NCI-H1436 (cell line): ENCODE data around the gene GTF3C5.
"Not testable (repeated sequence)": the region's sequence is repeated elsewhere in the genome, so short reads cannot be mapped to it uniquely, and the experiment has no call there.

Experiments
- DNase-seq: peaks from one replicate; lab custom pipeline; 2025; lab: John Stamatoyannopoulos, UW

The GTF3C5 gene

DNA sequence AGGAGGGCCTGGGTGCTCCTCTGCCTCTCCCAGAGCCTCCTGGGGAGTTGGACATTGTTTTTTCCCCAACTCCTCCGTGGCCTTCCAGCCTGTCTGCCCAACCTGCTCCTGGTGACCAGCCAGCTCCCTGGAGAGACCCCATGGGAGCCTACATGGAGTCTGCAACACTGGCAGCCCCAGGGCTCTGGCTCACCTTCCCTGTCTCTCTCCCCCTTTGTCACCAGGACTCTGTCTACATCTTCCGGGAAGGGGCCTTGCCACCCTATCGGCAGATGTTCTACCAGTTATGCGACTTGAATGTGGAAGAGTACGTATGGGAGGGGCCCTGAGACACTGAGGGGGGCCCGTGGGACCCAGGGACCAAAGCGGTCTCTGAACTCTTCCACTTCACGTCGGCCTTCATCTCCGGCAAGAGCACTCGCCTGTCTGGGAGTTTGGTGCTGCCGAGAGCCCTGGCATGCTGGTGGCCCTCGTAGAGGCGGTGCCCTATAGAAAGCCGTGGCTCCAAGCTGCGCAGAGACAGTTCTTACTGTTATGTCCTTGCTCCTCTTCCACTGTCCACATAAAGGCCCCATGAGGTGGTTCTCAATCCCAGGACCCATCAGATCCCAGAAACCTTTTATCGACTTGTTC lies 25.1 kb downstream of the GTF3C5 start:
- no peak for DNase-seq

DNA sequence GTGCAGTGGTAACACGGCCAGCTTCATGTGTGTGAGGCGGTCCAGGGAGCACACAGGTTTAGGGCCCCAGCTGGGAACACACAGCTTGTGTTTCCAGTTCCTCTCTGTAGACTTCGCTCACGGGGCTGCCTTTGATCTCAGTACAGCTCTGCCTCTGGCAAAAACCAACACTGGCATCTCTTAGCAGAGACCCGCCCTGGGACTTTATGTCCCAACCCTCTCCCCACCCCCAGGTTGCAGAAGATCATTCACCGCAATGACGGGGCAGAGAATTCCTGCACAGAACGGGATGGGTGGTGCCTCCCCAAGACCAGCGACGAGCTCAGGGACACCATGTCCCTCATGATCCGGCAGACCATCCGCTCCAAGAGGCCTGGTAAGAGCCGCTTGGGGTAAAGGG lies 25.7 kb downstream of the GTF3C5 start:
- DNase-seq, result no peak

DNA sequence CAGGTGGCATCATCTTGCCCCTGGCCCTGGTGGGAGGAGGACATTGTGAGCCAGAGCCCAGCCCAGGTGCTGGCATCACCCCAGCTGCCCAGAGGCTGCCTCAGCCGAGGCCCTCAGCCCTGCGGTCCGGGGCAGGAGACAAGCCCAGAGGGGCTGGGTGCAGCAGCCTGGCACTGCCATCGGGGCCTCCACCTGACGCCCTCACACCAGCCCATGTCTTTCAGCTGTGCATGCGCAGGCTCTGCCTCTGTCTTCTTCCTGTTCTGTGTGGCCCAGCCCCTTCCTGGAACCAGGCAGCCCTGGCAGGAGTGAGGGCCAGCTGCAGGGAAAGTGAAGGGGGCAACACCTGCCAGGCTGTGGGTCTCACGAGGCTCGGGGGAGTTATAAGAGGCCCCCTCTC lies 26.2 kb downstream of the GTF3C5 start:
- no peak for DNase-seq

DNA sequence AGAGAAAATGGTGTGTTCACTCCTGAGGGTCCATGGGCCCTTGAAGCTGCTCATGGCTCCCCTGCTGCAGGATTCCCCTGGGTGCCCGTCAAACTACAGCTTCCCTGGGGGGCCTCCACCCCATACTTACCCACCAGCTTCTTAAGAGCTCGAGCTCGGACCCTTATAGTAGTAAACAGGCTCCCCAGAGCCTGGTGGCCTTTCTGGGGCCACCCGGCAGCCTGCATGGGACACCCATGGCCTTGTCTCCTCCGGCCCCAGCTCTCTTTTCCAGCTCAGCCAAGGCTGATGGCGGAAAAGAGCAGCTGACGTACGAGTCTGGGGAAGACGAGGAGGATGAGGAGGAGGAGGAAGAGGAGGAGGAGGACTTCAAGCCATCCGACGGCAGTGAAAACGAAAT lies 26.8 kb downstream of the GTF3C5 start:
- no peak for DNase-seq

DNA sequence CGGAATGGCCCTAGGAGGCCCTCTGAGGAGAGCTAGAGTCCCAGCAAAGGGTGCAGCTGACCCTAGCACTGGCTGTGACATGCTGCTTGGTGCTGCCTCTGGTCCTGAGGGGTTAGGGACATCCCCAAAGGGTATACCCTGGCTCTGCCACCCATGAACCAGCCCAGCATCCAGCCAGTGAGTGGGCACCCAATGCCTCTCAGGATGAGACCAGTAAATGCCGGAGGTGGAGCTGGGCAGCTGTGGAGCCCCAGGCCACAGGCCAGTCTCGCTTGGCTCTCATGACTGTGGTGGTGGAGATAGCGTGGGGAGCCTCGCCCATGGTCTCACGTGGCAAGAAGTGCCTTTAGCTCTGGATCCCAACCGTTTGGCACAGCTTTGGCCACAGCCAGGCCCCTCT lies 27.3 kb downstream of the GTF3C5 start:
- DNase-seq, result no peak

DNA sequence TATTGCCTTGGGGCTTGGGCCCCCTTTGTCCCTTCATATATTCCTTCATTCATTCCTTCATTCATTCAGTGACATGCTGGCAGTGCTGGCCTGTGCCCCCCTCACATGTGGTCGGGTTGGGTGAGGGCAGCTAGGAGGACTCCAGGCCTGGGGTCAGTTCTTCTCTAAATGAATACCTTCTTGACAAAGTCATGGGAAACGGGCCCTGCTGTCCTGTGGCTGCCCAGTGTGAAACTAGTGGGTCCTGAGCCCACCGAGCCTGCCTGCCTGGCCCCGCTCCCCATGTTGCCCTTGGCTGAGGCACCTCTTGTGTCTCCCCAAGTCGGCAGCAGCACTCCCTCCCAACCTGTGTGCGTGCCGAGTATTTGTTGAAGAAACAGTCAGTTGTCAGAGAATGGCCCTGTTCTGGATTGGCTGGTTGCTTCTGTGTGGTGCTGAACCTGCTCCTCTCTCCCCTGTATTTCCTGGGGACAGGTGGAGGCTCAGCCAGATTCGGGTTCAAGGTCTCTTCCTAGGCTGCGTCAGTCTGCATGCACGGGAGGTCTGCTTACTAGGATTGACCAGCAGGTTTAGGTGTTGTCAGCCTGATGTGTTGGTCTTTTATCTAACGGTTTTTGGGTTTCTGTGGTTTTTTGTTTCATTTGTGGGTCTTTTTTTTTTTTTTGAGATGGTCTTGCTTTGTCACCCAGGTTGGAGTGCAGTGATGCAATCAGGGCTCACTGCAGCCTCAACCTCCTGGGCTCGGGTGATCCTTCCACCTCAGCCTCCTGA lies 27.9 kb downstream of the GTF3C5 start:
- no peak for DNase-seq

DNA sequence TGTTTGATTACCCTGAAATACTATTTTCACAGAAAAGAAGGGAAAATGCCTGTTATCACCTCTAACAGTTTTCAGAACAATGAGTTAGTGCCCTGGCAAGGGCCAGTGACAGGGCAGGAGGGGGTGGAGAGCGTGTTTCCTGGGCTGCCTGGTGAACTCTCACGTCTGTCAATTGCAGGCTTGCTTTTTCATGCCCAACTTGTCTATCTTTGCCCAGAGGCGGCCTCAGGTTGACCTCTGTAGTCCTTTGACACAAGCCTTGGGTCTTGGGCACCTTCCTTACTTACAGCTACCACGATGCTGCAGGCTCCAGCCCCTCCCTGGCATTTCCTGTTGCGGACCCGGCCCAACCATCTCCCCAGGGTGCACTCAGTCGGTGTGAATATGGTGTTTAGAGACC lies 28.8 kb downstream of the GTF3C5 start:
- DNase-seq, result no peak

DNA sequence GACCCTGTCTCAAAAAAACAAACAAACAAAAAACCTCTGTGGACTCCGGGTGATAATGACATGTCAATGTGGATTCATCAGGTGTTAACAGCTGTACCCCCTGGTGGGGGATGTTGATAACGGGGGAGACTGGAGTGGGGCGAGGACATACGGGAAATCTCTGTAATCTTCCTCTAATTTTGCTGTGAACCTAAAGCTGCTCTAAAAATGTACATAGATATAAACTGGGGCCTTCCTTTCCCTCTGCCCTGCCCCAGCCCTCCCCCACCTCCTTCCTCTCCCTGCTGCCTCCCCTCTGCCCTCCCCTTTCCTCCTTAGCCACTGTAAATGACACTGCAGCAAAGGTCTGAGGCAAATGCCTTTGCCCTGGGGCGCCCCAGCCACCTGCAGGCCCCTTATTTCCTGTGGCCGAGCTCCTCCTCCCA lies 29.6 kb downstream of the GTF3C5 start:
- DNase-seq, result no peak

DNA sequence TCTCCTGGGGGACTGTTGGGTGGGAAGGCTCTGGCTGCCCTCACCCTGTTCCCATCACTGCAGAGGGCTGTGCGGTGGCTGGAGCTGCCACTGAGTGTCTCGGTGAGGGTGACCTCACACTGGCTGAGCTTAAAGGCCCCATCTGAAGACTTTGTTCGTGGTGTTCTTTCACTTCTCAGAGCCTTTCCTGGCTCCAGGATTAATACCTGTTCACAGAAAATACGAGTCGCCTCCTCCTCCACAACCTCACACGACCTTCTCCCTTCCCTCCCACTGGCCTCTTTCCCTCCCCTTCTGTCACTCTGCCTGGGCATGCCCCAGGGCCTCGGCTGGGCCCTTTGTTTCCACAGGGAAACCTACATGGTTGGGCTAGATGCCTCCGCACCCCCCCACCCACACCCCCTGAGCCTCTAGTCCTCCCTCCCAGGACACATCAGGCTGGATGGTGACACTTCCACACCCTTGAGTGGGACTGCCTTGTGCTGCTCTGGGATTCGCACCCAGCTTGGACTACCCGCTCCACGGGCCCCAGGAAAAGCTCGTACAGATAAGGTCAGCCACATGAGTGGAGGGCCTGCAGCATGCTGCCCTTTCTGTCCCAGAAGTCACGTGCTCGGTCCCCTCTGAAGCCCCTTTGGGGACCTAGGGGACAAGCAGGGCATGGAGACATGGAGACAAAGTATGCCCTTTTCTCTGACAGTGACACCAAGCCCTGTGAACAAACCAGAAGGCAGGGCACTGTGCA lies 30.4 kb downstream of the GTF3C5 start:
- DNase-seq, result not testable (repeated sequence)

DNA sequence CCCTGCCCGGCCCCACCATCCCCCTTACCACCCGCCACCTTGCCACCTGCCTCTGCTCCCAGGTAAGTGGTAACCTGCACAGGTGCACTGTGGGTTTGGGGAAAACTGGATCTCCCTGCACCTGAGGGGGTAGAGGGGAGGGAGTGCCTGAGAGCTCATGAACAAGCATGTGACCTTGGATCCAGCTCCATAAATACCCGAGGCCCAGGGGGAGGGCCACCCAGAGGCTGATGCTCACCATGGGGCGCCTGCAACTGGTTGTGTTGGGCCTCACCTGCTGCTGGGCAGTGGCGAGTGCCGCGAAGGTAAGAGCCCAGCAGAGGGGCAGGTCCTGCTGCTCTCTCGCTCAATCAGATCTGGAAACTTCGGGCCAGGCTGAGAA lies 31.0 kb downstream of the GTF3C5 start, which contains the start of gene CEL:
Gene CEL, plus strand, starts transcription at position 218 of the 382 bp plus-strand sequence. Its CDS starts 22 bp downstream, at position 240.
- not testable (repeated sequence) for DNase-seq

DNA sequence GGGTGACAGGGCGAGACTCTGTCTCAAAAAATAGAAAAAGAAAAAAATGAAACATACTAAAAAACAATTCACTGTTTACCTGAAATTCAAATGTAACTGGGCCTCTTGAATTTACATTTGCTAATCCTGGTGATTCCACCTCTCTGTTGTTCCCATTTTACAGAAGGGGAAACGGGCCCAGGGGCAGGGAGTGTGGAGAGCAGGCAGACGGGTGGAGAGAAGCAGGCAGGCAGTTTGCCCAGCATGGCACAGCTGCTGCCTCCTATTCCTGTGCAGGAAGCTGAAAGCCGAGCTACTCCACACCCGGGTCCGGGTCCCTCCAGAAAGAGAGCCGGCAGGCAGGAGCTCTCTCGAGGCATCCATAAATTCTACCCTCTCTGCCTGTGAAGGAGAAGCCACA lies 31.8 kb downstream of the GTF3C5 start:
- not testable (repeated sequence) for DNase-seq

DNA sequence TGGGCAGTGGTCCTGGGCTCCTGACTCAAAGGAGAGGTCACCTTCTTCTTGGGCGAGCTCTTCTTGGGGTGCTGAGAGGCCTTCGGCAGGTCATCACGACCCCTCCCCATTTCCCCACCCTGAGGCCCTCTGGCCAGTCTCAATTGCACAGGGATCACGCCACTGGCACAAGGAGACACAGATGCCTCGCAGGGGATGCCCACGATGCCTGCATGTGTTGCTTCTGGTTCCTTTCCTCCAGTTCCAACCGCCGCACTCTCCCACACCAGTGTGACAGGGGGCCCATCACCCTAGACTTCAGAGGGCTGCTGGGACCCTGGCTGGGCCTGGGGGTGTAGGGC lies 32.3 kb downstream of the GTF3C5 start:
- DNase-seq, result no peak

DNA sequence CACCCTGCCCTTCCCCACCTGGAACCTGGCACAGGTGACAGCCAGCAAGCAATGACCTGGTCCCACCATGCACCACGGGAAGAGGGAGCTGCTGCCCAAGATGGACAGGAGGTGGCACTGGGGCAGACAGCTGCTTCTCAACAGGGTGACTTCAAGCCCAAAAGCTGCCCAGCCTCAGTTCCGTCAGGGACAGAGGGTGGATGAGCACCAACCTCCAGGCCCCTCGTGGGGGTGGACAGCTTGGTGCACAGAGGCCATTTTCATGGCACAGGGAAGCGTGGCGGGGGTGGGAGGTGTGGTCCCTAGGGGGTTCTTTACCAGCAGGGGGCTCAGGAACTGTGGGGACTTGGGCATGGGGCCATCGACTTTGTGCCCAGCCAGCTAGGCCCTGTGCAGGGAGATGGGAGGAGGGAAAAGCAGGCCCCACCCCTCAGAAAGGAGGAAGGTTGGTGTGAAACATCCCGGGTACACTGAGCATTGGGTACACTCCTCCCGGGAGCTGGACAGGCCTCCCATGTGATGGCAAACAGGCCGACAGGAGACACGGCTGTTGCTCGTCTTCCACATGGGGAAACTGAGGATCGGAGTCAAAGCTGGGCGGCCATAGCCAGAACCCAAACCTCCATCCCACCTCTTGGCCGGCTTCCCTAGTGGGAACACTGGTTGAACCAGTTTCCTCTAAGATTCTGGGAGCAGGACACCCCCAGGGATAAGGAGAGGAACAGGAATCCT lies 32.9 kb downstream of the GTF3C5 start:
- DNase-seq, result no peak

DNA sequence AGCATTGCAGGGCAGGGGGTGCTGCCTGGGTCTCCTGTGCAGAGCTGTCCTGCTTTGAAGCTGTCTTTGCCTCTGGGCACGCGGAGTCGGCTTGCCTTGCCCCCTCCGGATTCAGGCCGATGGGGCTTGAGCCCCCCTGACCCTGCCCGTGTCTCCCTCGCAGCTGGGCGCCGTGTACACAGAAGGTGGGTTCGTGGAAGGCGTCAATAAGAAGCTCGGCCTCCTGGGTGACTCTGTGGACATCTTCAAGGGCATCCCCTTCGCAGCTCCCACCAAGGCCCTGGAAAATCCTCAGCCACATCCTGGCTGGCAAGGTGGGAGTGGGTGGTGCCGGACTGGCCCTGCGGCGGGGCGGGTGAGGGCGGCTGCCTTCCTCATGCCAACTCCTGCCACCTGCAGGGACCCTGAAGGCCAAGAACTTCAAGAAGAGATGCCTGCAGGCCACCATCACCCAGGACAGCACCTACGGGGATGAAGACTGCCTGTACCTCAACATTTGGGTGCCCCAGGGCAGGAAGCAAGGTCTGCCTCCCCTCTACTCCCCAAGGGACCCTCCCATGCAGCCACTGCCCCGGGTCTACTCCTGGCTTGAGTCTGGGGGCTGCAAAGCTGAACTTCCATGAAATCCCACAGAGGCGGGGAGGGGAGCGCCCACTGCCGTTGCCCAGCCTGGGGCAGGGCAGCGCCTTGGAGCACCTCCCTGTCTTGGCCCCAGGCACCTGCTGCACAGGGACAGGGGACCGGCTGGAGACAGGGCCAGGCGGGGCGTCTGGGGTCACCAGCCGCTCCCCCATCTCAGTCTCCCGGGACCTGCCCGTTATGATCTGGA lies 33.7 kb downstream of the GTF3C5 start:
- no peak for DNase-seq

DNA sequence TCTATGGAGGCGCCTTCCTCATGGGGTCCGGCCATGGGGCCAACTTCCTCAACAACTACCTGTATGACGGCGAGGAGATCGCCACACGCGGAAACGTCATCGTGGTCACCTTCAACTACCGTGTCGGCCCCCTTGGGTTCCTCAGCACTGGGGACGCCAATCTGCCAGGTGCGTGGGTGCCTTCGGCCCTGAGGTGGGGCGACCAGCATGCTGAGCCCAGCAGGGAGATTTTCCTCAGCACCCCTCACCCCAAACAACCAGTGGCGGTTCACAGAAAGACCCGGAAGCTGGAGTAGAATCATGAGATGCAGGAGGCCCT lies 34.2 kb downstream of the GTF3C5 start:
- no peak for DNase-seq

DNA sequence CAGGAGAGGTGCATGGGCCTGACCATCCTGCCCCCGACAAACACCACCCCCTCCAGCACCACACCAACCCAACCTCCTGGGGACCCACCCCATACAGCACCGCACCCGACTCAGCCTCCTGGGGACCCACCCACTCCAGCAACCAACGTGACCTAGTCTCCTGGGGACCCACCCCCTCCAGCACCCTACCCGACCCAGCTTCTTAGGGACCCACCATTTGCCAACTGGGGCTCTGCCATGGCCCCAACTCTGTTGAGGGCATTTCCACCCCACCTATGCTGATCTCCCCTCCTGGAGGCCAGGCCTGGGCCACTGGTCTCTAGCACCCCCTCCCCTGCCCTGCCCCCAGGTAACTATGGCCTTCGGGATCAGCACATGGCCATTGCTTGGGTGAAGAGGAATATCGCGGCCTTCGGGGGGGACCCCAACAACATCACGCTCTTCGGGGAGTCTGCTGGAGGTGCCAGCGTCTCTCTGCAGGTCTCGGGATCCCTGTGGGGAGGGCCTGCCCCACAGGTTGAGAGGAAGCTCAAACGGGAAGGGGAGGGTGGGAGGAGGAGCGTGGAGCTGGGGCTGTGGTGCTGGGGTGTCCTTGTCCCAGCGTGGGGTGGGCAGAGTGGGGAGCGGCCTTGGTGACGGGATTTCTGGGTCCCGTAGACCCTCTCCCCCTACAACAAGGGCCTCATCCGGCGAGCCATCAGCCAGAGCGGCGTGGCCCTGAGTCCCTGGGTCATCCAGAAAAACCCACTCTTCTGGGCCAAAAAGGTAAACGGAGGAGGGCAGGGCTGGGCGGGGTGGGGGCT lies 35.6 kb downstream of the GTF3C5 start:
- no peak for DNase-seq

DNA sequence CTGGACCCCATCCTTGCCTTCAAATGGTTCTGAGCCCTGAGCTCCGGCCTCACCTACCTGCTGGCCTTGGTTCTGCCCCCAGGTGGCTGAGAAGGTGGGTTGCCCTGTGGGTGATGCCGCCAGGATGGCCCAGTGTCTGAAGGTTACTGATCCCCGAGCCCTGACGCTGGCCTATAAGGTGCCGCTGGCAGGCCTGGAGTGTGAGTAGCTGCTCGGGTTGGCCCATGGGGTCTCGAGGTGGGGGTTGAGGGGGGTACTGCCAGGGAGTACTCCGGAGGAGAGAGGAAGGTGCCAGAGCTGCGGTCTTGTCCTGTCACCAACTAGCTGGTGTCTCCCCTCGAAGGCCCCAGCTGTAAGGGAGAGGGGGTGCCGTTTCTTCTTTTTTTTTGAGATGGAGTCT lies 36.2 kb downstream of the GTF3C5 start:
- DNase-seq, result no peak

DNA sequence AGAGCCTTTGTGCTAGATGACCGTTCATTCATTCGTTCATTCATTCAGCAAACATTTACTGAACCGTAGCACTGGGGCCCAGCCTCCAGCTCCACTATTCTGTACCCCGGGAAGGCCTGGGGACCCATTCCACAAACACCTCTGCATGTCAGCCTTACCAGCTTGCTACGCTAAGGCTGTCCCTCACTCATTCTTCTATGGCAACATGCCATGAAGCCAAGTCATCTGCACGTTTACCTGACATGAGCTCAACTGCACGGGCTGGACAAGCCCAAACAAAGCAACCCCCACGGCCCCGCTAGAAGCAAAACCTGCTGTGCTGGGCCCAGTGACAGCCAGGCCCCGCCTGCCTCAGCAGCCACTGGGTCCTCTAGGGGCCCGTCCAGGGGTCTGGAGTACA lies 37.0 kb downstream of the GTF3C5 start:
- no peak for DNase-seq

DNA sequence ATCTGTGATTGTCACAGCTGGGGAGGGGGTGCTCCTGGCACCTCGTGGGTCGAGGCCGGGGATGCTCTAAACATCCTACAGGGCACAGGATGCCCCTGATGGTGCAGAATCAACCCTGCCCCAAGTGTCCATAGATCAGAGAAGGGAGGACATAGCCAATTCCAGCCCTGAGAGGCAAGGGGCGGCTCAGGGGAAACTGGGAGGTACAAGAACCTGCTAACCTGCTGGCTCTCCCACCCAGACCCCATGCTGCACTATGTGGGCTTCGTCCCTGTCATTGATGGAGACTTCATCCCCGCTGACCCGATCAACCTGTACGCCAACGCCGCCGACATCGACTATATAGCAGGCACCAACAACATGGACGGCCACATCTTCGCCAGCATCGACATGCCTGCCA lies 37.6 kb downstream of the GTF3C5 start:
- DNase-seq, result not testable (repeated sequence)

DNA sequence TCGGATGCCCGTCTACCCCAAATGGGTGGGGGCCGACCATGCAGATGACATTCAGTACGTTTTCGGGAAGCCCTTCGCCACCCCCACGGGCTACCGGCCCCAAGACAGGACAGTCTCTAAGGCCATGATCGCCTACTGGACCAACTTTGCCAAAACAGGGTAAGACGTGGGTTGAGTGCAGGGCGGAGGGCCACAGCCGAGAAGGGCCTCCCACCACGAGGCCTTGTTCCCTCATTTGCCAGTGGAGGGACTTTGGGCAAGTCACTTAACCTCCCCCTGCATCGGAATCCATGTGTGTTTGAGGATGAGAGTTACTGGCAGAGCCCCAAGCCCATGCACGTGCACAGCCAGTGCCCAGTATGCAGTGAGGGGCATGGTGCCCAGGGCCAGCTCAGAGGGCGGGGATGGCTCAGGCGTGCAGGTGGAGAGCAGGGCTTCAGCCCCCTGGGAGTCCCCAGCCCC lies 39.7 kb downstream of the GTF3C5 start:
- not testable (repeated sequence) for DNase-seq

DNA sequence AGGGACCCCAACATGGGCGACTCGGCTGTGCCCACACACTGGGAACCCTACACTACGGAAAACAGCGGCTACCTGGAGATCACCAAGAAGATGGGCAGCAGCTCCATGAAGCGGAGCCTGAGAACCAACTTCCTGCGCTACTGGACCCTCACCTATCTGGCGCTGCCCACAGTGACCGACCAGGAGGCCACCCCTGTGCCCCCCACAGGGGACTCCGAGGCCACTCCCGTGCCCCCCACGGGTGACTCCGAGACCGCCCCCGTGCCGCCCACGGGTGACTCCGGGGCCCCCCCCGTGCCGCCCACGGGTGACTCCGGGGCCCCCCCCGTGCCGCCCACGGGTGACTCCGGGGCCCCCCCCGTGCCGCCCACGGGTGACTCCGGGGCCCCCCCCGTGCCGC lies 40.2 kb downstream of the GTF3C5 start:
- DNase-seq, result not testable (repeated sequence)
